ENCODE data around the gene SLC66A2. TPM values are rescaled to one million over a fixed set of nuclear protein-coding genes. Genes with fewer than 3 reads are reported as not detected.

SLC66A2 gene
- total RNA-seq, 1 experiment from 2014 or later, result 19.5 TPM

GRCh38 chr18:79936641-79937040 lies 14.8 kb downstream of the SLC66A2 start:
- Mint-ChIP-seq H3K4me1 (ENCODE audit: low read depth, unreplicated experiment) (peaks cover 7% of the 10 kb centered on the region), H3K27ac (ENCODE audit: unreplicated experiment) (no peak overlapping the region), H3K9me3 (ENCODE audit: unreplicated experiment) (no peaks in the 10 kb centered on the region), H3K4me3 (ENCODE audit: unreplicated experiment) (no peak overlapping the region), H3K36me3 (ENCODE audit: insufficient read depth, unreplicated experiment) (peaks cover 8% of the 10 kb centered on the region), H3K27me3 (ENCODE audit: insufficient read depth, unreplicated experiment) (no peaks in the 10 kb centered on the region)
- POLR2A ChIA-PET, result no interaction called here
- intact Hi-C loops (cut with micrococcal nuclease; ENCODE audit: unreplicated experiment), result no loop called here
- no peak overlapping the region for H3K4me3 ChIP-seq (ENCODE audit: low read depth, low read length)
- no peaks in the 10 kb centered on the region for H3K36me3 ChIP-seq (ENCODE audit: control insufficient read depth, insufficient read depth, low read length)
- CTCF ChIA-PET, result interaction anchor here (0.6 kb wide), 1 partner anchor 15 kb away, joined by 4 read pairs; no protein-coding TSS in a partner anchor
- no TSS peak for BruUV-seq (replicated peaks)
- no peak for DNase-seq
- no peaks in the 10 kb centered on the region for H3K9me3 ChIP-seq
- no peak for TF ChIP-seq CTCF (IDR thresholded peaks at IDR 0.05; ENCODE audit: insufficient read depth in 1 of 2, low read depth in 1 of 2, low read length in 1 of 2, severe bottlenecking in 1 of 2, unreplicated experiment in 1 of 2)
- peaks cover 6% of the 10 kb centered on the region for H3K4me1 ChIP-seq
- no peaks in the 10 kb centered on the region for H3K27me3 ChIP-seq (replicated peaks; ENCODE audit: control insufficient read depth, insufficient read depth, low read length)

GRCh38 chr18:79935925-79936324 lies 15.5 kb downstream of the SLC66A2 start:
- ChIA-PET CTCF (no interaction called here), POLR2A (no interaction called here)
- H3K4me1 Mint-ChIP-seq (ENCODE audit: low read depth, unreplicated experiment), result peaks cover 7% of the 10 kb centered on the region
- no peak for TF ChIP-seq CTCF (IDR thresholded peaks at IDR 0.05; ENCODE audit: insufficient read depth in 1 of 2, low read depth in 1 of 2, low read length in 1 of 2, severe bottlenecking in 1 of 2, unreplicated experiment in 1 of 2)
- no peak for DNase-seq
- peaks cover 13% of the 10 kb centered on the region for H3K36me3 Mint-ChIP-seq (ENCODE audit: insufficient read depth, unreplicated experiment)
- no peaks in the 10 kb centered on the region for H3K27me3 Mint-ChIP-seq (ENCODE audit: insufficient read depth, unreplicated experiment)
- intact Hi-C loops (cut with micrococcal nuclease; ENCODE audit: unreplicated experiment), result loop anchor here (2.0 kb wide), 1 partner anchor 15 kb away; the partner anchor contains the start of gene SLC66A2
- Histone ChIP-seq H3K4me1 (peaks cover 6% of the 10 kb centered on the region), H3K36me3 (ENCODE audit: control insufficient read depth, insufficient read depth, low read length) (no peaks in the 10 kb centered on the region), H3K27me3 (replicated peaks; ENCODE audit: control insufficient read depth, insufficient read depth, low read length) (no peaks in the 10 kb centered on the region), H3K9me3 (no peaks in the 10 kb centered on the region), H3K4me3 (ENCODE audit: low read depth, low read length) (no peak overlapping the region)
- H3K27ac Mint-ChIP-seq (ENCODE audit: unreplicated experiment), result peak overlapping the region; percentile 19
- no peaks in the 10 kb centered on the region for H3K9me3 Mint-ChIP-seq (ENCODE audit: unreplicated experiment)
- H3K4me3 Mint-ChIP-seq (ENCODE audit: unreplicated experiment), result no peak overlapping the region
- BruUV-seq (replicated peaks), result no TSS peak

- H3K27me3 Mint-ChIP-seq (ENCODE audit: insufficient read depth, unreplicated experiment), result no peaks in the 10 kb centered on the region
- H3K9me3 Mint-ChIP-seq (ENCODE audit: unreplicated experiment), result no peaks in the 10 kb centered on the region
- CTCF ChIA-PET, result no interaction called here
- peaks cover 7% of the 10 kb centered on the region for H3K4me1 Mint-ChIP-seq (ENCODE audit: low read depth, unreplicated experiment)
- peak overlapping the region; percentile 19 for H3K27ac Mint-ChIP-seq (ENCODE audit: unreplicated experiment)
- H3K4me3 Mint-ChIP-seq (ENCODE audit: unreplicated experiment), result peak overlapping the region; percentile 14
- POLR2A ChIA-PET, result no interaction called here
- BruUV-seq (replicated peaks), result no TSS peak
- no peak for DNase-seq
- Histone ChIP-seq H3K9me3 (no peaks in the 10 kb centered on the region), H3K36me3 (ENCODE audit: control insufficient read depth, insufficient read depth, low read length) (no peaks in the 10 kb centered on the region), H3K4me3 (ENCODE audit: low read depth, low read length) (no peak overlapping the region), H3K27me3 (replicated peaks; ENCODE audit: control insufficient read depth, insufficient read depth, low read length) (no peaks in the 10 kb centered on the region), H3K4me1 (peaks cover 6% of the 10 kb centered on the region)
- intact Hi-C loops (cut with micrococcal nuclease; ENCODE audit: unreplicated experiment), result loop anchor here (2.0 kb wide), 1 partner anchor 15 kb away; the partner anchor contains the start of gene SLC66A2
- H3K36me3 Mint-ChIP-seq (ENCODE audit: insufficient read depth, unreplicated experiment), result peaks cover 13% of the 10 kb centered on the region
- no peak for TF ChIP-seq CTCF (IDR thresholded peaks at IDR 0.05; ENCODE audit: insufficient read depth in 1 of 2, low read depth in 1 of 2, low read length in 1 of 2, severe bottlenecking in 1 of 2, unreplicated experiment in 1 of 2)
Measured at GRCh38 chr18:79935499-79935898, 16.0 kb downstream of the SLC66A2 start.
